Choroid plexus epithelial cell (primary cell): Measurements from ENCODE around the gene MYBPHL.

Source experiments
- DNase-seq: peaks from one replicate; pipeline ENCODE4 v3.0.0-alpha.2; 2010; ENCODE audit warnings: low read depth
- H3K4me3 ChIP-seq: 2 replicates; pipeline ENCODE4 v1.5.1; 2011; ENCODE audit warnings: low read depth, mild to moderate bottlenecking, control low read depth, low read length, moderate library complexity
- TF ChIP-seq, protein P1 (sequence below): conservative IDR thresholded peaks from 2 replicates; pipeline ENCODE4 v1.5.1; 2011; ENCODE audit warnings: low read depth, mild to moderate bottlenecking, control low read depth, inconsistent platforms, low read length, moderate library complexity

The MYBPHL gene

DNA sequence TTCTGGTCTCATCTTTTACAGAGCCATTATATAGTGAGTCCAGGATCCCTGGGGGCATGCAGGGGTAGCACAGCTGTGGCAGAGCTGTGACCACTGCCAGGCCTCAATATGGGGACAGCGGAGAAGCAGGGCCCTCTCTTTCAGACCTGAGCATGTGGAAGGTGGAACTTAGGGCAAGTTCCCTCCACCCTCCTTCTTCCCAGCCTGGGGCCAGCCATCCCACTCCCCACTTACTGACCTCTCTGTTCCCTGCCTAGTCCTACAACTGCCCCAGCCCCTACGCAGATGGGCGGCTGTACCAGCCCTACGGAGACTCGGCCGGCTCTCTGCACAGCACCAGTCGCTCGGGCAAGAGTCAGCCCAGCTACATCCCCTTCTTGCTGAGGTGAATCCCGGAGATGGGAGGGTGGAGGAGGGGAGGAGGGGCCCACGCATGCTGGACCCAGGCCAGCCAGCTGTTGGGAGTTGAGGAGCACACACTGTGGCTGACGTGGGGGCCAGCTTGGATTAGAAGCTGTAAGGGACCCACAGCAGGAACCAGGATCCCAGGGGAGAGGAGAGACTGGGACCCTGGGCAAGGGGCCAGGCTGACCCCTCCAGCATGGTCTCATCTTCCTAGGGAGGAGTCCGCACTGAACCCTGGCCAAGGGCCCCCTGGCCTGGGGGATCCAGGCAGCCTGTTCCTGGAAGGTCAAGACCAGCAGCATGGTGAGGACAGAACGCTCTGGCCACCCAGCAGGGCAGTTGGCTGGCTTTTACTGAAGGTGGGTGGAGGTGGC lies 34.6 kb downstream of the MYBPHL start:
- no peak overlapping the region for H3K4me3 ChIP-seq
- no peak for DNase-seq
- TF ChIP-seq, protein P1, sequence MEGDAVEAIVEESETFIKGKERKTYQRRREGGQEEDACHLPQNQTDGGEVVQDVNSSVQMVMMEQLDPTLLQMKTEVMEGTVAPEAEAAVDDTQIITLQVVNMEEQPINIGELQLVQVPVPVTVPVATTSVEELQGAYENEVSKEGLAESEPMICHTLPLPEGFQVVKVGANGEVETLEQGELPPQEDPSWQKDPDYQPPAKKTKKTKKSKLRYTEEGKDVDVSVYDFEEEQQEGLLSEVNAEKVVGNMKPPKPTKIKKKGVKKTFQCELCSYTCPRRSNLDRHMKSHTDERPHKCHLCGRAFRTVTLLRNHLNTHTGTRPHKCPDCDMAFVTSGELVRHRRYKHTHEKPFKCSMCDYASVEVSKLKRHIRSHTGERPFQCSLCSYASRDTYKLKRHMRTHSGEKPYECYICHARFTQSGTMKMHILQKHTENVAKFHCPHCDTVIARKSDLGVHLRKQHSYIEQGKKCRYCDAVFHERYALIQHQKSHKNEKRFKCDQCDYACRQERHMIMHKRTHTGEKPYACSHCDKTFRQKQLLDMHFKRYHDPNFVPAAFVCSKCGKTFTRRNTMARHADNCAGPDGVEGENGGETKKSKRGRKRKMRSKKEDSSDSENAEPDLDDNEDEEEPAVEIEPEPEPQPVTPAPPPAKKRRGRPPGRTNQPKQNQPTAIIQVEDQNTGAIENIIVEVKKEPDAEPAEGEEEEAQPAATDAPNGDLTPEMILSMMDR: no peak

DNA sequence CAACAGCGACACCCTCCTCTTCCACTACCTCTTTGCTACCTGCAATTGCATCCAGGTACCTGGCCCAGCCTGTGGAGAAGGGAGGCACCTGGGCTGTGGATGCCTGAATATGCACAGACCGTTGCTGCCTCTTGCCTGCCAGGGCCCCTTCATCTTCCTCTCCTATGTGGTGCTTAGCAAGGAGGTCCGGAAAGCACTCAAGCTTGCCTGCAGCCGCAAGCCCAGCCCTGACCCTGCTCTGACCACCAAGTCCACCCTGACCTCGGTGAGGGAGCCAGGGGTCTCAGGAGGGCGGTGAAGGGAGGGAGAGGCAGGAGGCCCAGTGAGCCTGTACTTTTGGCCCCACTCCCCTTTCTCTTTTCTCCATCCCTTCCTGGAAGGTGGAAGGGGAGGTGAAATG lies 35.4 kb downstream of the MYBPHL start:
- DNase-seq: no peak
- no peak overlapping the region for H3K4me3 ChIP-seq
- TF ChIP-seq, protein P1: no peak

DNA sequence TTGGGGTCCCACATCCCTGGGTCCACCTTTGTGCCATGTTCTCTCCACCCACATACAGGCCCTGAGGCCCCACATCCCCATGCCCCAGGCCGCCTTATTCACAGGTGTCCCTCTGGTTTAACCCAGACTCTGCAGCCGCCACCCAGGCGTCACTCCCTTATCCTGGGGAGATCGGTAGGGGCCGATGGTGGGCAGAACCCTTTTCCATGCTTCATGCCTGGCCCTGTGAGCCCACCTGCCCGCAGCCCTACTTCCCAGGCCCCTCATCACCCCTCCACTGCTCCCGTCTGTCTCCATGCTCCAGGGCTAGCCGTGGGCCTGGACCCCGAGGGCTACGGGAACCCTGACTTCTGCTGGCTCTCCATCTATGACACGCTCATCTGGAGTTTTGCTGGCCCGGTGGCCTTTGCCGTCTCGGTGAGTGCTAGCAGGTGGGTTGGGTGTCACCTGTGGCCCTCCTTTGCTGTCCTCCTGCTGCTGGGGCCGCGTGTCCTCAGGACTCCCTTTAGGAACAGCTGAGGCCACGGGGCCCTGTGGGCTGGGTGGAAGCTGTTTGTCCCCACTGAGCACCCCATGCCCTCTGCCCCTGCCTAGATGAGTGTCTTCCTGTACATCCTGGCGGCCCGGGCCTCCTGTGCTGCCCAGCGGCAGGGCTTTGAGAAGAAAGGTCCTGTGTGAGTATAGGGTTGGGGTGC lies 36.0 kb downstream of the MYBPHL start:
- TF ChIP-seq, protein P1: no peak
- no peak for DNase-seq
- H3K4me3 ChIP-seq: no peak overlapping the region

DNA sequence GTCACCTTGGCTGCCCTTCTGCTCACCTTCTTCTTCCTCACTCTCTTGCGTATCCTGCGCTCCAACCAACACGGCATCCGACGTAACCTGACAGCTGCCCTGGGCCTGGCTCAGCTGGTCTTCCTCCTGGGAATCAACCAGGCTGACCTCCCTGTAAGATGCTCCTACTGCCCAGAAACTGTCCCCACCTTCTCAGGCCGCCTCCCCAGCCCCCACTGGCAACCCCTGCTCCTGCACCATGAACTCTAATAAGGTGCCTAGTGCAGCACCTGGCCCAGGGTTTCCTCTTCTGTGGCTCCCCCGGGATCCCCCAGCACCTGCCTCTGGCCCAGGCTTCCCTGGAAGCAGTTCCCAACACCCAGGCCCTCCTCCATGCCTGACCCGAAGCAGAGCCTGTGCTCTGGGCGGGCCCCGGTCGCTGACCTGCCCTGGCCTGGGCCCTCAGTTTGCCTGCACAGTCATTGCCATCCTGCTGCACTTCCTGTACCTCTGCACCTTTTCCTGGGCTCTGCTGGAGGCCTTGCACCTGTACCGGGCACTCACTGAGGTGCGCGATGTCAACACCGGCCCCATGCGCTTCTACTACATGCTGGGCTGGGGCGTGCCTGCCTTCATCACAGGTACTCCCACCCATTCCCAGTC lies 36.7 kb downstream of the MYBPHL start:
- no peak overlapping the region for H3K4me3 ChIP-seq
- DNase-seq: no peak
- TF ChIP-seq, protein P1: no peak

DNA sequence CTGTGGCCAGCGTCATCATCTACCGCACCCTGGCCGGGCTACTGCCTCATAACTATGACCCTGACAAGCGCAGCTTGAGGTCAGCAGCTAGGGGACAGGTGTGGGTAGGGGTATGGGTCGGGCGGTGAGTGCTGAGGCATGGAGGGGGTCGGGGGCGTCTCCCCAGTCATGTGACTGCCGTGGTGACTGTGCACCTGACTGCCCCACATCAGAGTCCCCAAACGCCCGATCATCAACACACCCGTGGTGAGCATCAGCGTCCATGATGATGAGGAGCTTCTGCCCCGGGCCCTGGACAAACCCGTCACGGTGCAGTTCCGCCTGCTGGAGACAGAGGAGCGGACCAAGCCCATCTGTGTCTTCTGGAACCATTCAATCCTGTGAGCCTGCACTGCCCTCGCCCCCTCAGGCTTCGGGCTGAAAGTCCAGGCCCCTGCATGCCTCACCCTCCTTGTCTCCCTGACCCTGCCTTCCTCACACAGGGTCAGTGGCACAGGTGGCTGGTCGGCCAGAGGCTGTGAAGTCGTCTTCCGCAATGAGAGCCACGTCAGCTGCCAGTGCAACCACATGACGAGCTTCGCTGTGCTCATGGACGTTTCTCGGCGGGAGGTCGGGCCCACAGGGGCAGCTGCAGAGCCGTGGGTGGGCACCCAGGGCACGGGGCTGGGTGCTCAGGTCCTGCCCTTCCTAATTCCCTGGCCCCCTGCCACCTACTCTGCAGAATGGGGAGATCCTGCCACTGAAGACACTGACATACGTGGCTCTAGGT lies 37.4 kb downstream of the MYBPHL start:
- no peak overlapping the region for H3K4me3 ChIP-seq
- DNase-seq: no peak
- TF ChIP-seq, protein P1: no peak

DNA sequence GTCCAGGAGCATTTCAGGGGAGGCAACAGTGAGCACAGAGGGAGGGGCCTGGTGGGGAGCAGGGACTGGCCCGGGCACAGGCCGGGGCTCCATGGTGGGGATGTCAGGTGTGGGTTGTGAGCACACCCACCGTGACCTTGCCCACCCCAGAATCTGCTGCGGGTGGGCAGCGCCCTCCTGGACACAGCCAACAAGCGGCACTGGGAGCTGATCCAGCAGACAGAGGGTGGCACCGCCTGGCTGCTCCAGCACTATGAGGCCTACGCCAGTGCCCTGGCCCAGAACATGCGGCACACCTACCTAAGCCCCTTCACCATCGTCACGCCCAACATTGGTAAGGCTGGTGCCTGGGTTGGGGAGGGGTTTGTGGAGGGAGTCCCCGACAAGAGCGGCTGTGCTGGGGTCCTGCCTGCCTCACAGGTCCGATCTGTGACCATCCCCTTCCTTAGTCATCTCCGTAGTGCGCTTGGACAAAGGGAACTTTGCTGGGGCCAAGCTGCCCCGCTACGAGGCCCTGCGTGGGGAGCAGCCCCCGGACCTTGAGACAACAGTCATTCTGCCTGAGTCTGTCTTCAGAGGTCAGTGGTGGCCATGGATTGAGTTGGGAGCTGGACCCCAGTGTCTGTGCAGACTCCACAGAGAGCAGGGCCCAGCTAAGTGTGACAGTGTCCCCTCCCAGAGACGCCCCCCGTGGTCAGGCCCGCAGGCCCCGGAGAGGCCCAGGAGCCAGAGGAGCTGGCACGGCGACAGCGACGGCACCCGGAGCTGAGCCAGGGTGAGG lies 38.2 kb downstream of the MYBPHL start:
- no peak for DNase-seq
- H3K4me3 ChIP-seq: no peak overlapping the region

More for the DNA sequence above, 38.2 kb downstream of the MYBPHL start:
- TF ChIP-seq, protein P1: no peak
